Erythroblast (primary cell): Measurements from ENCODE around the gene VARS1.

ENCODE experiments used
- GATA1 ChIP-seq: IDR thresholded peaks from 2 replicates; pipeline ENCODE4 v1.6.1; 2011; ENCODE audit warnings: low read depth, mild to moderate bottlenecking, control low read depth, low read length, moderate library complexity
- POLR2A ChIP-seq: IDR thresholded peaks from 2 replicates; pipeline ENCODE4 v1.6.1; 2011; ENCODE audit warnings: mild to moderate bottlenecking, low read length

- TF ChIP-seq POLR2A: no peak
- TF ChIP-seq GATA1: no peak
Measured at GRCh38 chr6:31760790-31761189, 34.8 kb downstream of the VARS1 start.
